ENCODE data around the gene RRN3.
"Not testable (repeated sequence)": the region's sequence is repeated elsewhere in the genome, so short reads cannot be mapped to it uniquely, and the experiment has no call there.

The RRN3 gene

GRCh38 chr16:15093955-15094827, at the start of gene RRN3:
Gene RRN3 (minus strand): TSS chr16:15094272. CDS start chr16:15094233, 39 bp downstream.
- H3K4me3 ChIP-seq = peak within 1 kb of the TSS; percentile 88
- peak within 1 kb of the TSS; percentile 73 to 94 for H3K27ac ChIP-seq
- peak; percentile 95 for DNase-seq (ENCODE audit: low spot score)

- H3K27ac ChIP-seq = peak overlapping the region; percentile 85 to 97
- not testable (repeated sequence) for DNase-seq (ENCODE audit: low spot score)
Observed at GRCh38 chr16:15143601-15144091, 49.6 kb upstream of the RRN3 start.

GRCh38 chr16:15142891-15143600, 49.0 kb upstream of the RRN3 start:
- H3K4me3 ChIP-seq = peak overlapping the region; percentile 66
- not testable (repeated sequence) for DNase-seq (ENCODE audit: low spot score)
- peak overlapping the region; percentile 85 to 97 for H3K27ac ChIP-seq

More at GRCh38 chr16:15143601-15144091, 49.6 kb upstream of the RRN3 start:
- peak overlapping the region; percentile 66 for H3K4me3 ChIP-seq

GRCh38 chr16:15142107-15142890, 48.2 kb upstream of the RRN3 start:
- peak overlapping the region; percentile 85 to 97 for H3K27ac ChIP-seq
- not testable (repeated sequence) for DNase-seq (ENCODE audit: low spot score); H3K4me3 ChIP-seq

GRCh38 chr16:15141586-15141985, 47.5 kb upstream of the RRN3 start:
- peak overlapping the region; percentile 51 for H3K4me3 ChIP-seq
- no peak for DNase-seq (ENCODE audit: low spot score)
- peak overlapping the region; percentile 60 to 97 for H3K27ac ChIP-seq
- TF ChIP-seq CTCF (IDR thresholded peaks at IDR 0.05) = no peak

- peak; percentile 77 for DNase-seq (ENCODE audit: low spot score)
- peak overlapping the region; percentile 60 to 97 for H3K27ac ChIP-seq
- peak overlapping the region; percentile 51 for H3K4me3 ChIP-seq
Observed at GRCh38 chr16:15140444-15141365, 46.6 kb upstream of the RRN3 start.

- not testable (repeated sequence) for H3K4me3 ChIP-seq; H3K27ac ChIP-seq; DNase-seq (ENCODE audit: low spot score)
Observed at GRCh38 chr16:15137514-15137913, 43.4 kb upstream of the RRN3 start.

GRCh38 chr16:15135483-15136360, 41.6 kb upstream of the RRN3 start:
- H3K4me3 ChIP-seq; H3K27ac ChIP-seq; DNase-seq (ENCODE audit: low spot score): not testable (repeated sequence)

GRCh38 chr16:15134752-15135482, 40.8 kb upstream of the RRN3 start:
- DNase-seq (ENCODE audit: low spot score); H3K27ac ChIP-seq; H3K4me3 ChIP-seq: not testable (repeated sequence)

GRCh38 chr16:15133554-15133953, 39.5 kb upstream of the RRN3 start:
- H3K4me3 ChIP-seq; H3K27ac ChIP-seq; DNase-seq (ENCODE audit: low spot score): not testable (repeated sequence)

- DNase-seq (ENCODE audit: low spot score) = peak; percentile 45
- not testable (repeated sequence) for H3K4me3 ChIP-seq
Observed at GRCh38 chr16:15132719-15133428, 38.8 kb upstream of the RRN3 start.

GRCh38 chr16:15130943-15131700, 37.0 kb upstream of the RRN3 start:
- DNase-seq (ENCODE audit: low spot score); H3K4me3 ChIP-seq; H3K27ac ChIP-seq: not testable (repeated sequence)

More at GRCh38 chr16:15132719-15133428, 38.8 kb upstream of the RRN3 start:
- H3K27ac ChIP-seq = not testable (repeated sequence)

GRCh38 chr16:15130256-15130932, 36.3 kb upstream of the RRN3 start:
- DNase-seq (ENCODE audit: low spot score); H3K27ac ChIP-seq; H3K4me3 ChIP-seq: not testable (repeated sequence)
